Measurements from ENCODE around the gene BSN. TPM values are rescaled to one million over a fixed set of nuclear protein-coding genes. Genes with fewer than 3 reads are reported as not detected.

BSN gene
- total and polyA plus RNA-seq, 2 donors (not counting 3 experiments of a cell fraction or from before 2014, with no cell fraction given) = 0.04 to 0.27 TPM

GRCh38 chr3:49523756-49524747 lies 30.2 kb upstream of the BSN start:
- Histone ChIP-seq H3K9me1 (replicated peaks; ENCODE audit: control insufficient read depth, extremely low read depth, insufficient read depth, low read length) (no peaks in the 10 kb centered on the region), H3K4me2 (ENCODE audit: insufficient read depth, low read length) (no peak overlapping the region), H3K9ac (replicated peaks; ENCODE audit: extremely low read depth, insufficient read depth, low read length) (no peak overlapping the region), H3K79me2 (ENCODE audit: control insufficient read depth, insufficient read depth, low read length) (no peaks in the 10 kb centered on the region), H3K27ac (ENCODE audit: insufficient read depth, low read depth, low read length) (no peak overlapping the region), H3K4me3 (replicated peaks in 1 of 3; ENCODE audit: insufficient read depth in 1 of 3, low read depth in 1 of 3, low read length in 3 of 3) (no peak overlapping the region), H2AFZ (ENCODE audit: low read depth, low read length) (no peak overlapping the region), H3K9me3 (replicated peaks; ENCODE audit: control insufficient read depth, insufficient read depth, low read length) (no peaks in the 10 kb centered on the region), H3K36me3 (ENCODE audit: control insufficient read depth in 2 of 2, extremely low read depth in 1 of 2, insufficient read depth in 2 of 2, low read length in 2 of 2) (peaks cover 0 to 6% of the 10 kb centered on the region in 2 experiments), H3K4me1 (ENCODE audit: control insufficient read depth, extremely low read depth, insufficient read depth, low read length) (no peaks in the 10 kb centered on the region), H3K27me3 (ENCODE audit: control insufficient read depth in 2 of 2, insufficient read depth in 2 of 2, low read length in 2 of 2) (no peaks in the 10 kb centered on the region), H4K20me1 (replicated peaks; ENCODE audit: control insufficient read depth, extremely low read depth, insufficient read depth, low read length) (no peaks in the 10 kb centered on the region)
- POLR2A ChIA-PET = no interaction called here
- TF ChIP-seq CTCF (IDR thresholded peaks at IDR 0.05; ENCODE audit: extremely low read depth in 1 of 2, insufficient read depth in 1 of 2, low read depth in 1 of 2, low read length in 2 of 2) (no peak), MYC (IDR thresholded peaks at IDR 0.05; ENCODE audit: low read depth, low read length) (no peak), POLR2AphosphoS5 (IDR thresholded peaks at IDR 0.05; ENCODE audit: insufficient read depth, low read depth, low read length) (no peak), MAX (IDR thresholded peaks at IDR 0.05; ENCODE audit: insufficient read depth, insufficient read length) (no peak), JUN (IDR thresholded peaks at IDR 0.05; ENCODE audit: borderline replicate concordance, insufficient read depth, insufficient read length, low read depth) (no peak), FOS (IDR thresholded peaks at IDR 0.05; ENCODE audit: borderline replicate concordance, insufficient read depth, low read length) (no peak), POLR2A (IDR thresholded peaks at IDR 0.05; ENCODE audit: low read depth, low read length) (no peak)
- BruUV-seq (replicated peaks) = no TSS peak
- intact Hi-C loops (cut with micrococcal nuclease) = no loop called here
- no peak for DNase-seq (ENCODE audit: low read depth, low spot score)
- dilution Hi-C loops (cut with MboI; ENCODE audit: extremely low pct_ligation_motif_present, low sequenced_read_pairs) = no loop called here
- CTCF ChIA-PET = no interaction called here
- no peak for FAIRE-seq

All from endothelial cell of umbilical vein (primary cell).